WI38 (cell line): ENCODE data around the gene TFAP2A.

Experiments
- H3K4me3 ChIP-seq: 2 replicates; pipeline ENCODE4 v1.5.1; 2011; ENCODE audit warnings: low read depth, mild to moderate bottlenecking, control low read depth, low read length
- TF ChIP-seq, protein P1 (sequence below): IDR thresholded peaks from 2 replicates; pipeline ENCODE4 v1.5.1; 2012; ENCODE audit warnings: low read depth, mild to moderate bottlenecking, control low read depth, low read length

The TFAP2A gene

DNA sequence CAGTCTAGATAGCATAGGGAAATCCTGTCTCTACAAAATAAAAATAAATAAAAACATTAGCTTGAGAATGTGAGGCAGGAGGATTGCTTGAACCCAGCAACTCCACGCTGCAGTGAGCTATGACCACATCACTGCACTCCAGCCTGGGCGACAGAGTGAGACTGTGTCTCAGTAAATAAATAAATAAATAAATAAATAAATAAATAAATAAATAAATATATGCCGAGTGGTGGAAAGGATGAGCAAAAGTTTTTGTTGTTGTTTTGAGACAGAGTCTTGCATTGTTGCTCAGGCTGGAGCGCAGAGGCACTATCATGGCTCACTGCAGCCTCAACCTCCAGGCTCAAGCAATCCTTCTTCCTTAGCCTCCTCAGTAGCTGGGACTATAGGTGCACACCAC, 53.4 kb downstream of the TFAP2A start:
- TF ChIP-seq, protein P1, sequence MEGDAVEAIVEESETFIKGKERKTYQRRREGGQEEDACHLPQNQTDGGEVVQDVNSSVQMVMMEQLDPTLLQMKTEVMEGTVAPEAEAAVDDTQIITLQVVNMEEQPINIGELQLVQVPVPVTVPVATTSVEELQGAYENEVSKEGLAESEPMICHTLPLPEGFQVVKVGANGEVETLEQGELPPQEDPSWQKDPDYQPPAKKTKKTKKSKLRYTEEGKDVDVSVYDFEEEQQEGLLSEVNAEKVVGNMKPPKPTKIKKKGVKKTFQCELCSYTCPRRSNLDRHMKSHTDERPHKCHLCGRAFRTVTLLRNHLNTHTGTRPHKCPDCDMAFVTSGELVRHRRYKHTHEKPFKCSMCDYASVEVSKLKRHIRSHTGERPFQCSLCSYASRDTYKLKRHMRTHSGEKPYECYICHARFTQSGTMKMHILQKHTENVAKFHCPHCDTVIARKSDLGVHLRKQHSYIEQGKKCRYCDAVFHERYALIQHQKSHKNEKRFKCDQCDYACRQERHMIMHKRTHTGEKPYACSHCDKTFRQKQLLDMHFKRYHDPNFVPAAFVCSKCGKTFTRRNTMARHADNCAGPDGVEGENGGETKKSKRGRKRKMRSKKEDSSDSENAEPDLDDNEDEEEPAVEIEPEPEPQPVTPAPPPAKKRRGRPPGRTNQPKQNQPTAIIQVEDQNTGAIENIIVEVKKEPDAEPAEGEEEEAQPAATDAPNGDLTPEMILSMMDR: no peak
- no peak overlapping the region for H3K4me3 ChIP-seq

DNA sequence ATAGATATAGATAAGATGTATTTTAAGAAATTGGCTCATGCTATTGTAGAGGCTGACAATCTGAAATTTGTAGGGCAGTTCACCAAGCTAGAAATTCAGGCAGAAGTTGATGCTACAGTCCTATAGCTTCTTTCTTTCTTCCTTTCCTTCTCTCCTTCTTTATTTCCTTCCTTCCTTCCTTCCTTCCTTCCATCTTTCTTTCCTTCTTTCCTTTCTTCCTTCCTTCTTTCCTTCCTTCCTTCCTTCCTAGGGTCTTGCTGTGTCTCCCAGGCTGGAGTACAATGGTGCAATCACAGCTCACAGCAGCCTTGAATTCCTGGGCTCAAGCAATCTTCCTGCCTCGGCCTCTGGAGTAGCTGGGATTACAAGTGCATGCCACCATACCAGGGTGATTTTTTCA, 55.3 kb downstream of the TFAP2A start:
- TF ChIP-seq, protein P1: no peak
- H3K4me3 ChIP-seq: no peak overlapping the region

DNA sequence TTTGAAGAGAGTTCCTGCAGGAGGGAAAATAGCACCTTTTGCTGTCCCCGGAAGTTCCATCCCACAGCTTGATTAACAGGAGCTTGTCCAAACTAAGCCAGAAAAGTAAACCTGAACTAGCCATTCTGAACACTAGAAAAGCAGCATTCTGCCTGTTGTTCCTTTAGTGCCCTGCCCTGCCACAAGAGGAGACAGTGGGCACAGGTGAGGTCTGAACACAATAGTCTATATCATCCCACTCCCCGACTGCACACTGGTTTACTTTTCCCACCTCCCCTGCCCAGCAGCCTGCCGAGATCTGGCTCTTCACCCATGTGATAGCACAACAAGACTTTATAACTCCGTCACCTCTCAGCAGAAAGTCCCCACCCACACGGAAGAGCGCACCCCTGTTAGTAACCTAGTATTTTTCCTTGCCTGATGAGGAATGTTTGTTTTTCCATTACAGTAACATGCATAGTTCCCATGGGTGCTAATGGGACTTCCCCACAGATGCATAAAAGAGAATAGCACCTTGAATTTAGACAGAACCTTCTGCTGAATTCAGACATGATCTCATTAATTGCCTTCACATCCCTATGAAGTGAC, 59.7 kb downstream of the TFAP2A start:
- H3K4me3 ChIP-seq: no peak overlapping the region
- TF ChIP-seq, protein P1: no peak

DNA sequence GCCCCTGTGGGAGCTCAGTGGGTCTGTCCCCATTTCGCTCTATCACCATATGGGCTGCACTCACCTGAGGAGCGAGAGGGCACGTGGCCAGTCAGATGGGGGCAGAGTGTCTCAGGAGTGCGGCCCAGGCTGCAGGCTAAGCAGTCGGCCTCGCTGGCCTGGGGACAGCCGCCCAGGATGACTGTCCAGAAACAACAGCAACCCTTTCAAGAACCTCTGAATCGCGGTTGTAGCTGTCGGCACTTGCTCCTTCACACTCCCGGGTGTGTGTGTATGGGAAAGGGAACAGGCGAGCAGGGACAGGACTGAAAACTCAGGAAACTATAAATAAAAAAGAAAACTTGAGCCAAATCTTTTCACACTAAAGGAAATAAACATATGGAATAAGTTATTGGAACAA, 63.1 kb downstream of the TFAP2A start:
- no peak overlapping the region for H3K4me3 ChIP-seq
- TF ChIP-seq, protein P1: no peak

DNA sequence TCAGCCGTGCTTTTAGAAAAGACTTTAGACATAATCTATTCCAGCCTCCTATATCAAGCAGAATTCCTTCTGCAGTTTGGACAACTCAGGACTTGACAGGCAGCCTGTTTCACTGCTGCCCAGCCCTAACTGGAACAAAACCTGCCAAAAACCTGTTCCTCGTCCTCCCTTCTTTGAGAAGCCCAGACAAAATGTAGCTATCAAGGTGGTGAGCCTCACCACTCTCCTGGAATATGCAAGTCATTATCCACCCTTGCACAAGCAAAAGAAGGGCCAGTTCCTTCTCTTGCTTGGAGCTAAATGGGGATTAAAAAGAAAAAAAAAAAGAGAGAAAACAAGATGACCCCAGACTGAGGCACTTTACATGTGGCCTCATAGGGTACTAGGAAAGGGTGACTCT, 64.2 kb downstream of the TFAP2A start:
- no peak overlapping the region for H3K4me3 ChIP-seq
- TF ChIP-seq, protein P1: no peak

DNA sequence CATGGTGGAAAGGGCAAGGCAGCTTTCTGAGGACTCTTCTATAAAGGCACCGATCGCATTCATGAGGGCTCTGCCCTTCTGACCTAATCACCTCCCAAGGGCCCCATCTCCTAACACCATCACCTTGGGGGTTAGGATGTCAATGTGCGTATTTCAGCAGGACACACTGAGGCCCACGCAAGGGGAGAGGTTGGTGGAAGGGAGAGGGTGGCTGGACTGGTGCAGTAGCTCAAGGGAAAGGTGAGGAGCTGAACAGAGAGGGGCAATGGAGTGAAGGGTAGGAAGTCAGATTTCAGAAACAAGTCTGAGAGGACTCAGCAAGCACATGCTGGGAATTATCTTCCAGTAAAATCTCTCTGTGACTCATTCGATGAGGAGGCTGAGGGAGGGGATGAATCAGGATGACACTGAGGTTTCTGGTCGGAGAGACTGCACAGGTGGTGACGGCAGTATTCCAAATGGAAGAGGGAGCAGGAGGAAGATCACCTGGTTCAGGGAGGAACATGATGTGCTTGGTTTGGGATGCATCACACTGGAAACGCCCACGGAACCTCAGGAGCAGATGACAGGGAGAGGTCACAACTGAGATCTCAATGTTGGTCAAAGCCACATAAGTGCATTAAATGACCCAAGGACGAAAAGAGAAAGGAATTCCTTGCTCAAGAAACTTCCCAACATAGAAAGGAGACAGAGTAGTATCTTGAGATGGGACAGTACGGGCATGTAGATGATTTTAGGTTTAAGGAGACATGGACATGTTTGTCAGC, 67.1 kb downstream of the TFAP2A start:
- H3K4me3 ChIP-seq: no peak overlapping the region
- TF ChIP-seq, protein P1: no peak
